IMR-90 (cell line): ENCODE data around the gene PPP1R9A. TPM values are rescaled to one million over a fixed set of nuclear protein-coding genes. Genes with fewer than 3 reads are reported as not detected.

ENCODE experiments used
- ATAC-seq: fragments of 200-7000 bp; cut with Tn5 transposase; 2 replicates; pipeline ENCODE4 v1.9.1; 2020; ENCODE audit warnings: low read depth, mild to moderate bottlenecking, moderate library complexity
- BruUV-seq: library from RNA; stranded (reverse); fragments of 400-500 nt; replicated peaks from 2 replicates; lab custom pipeline; 2021; lab: Mats Ljungman, UMichigan
- CTCF ChIA-PET: fragments of 300-600 bp; formaldehyde crosslinking; extraction: SDS; loops from one replicate; lab custom pipeline; 2021; ENCODE audit warnings: antibody characterized with exemption; lab: Yijun Ruan, JAX
- POLR2A ChIA-PET: fragments of 300-600 bp; sonication (Branson Sonifier 250); formaldehyde crosslinking; loops from one replicate; lab custom pipeline; 2022; ENCODE audit warnings: antibody characterized with exemption; ENCODE audit not compliant: unreplicated experiment; lab: Charles Lee
- DNase-seq: peaks from one replicate; pipeline ENCODE4 v3.0.0; 2013
- H2AFZ ChIP-seq: replicated peaks from 2 replicates; pipeline ENCODE3; 2013; ENCODE audit warnings: low read length, mild to moderate bottlenecking; ENCODE audit not compliant: poor library complexity
- H2AK5ac ChIP-seq: 2 replicates; pipeline ENCODE4 v1.6.1; 2013; ENCODE audit warnings: low read depth, low read length, inconsistent platforms
- H2AK9ac ChIP-seq: replicated peaks from 2 replicates; pipeline ENCODE3; 2013; ENCODE audit warnings: mild to moderate bottlenecking, low read depth, low read length, moderate library complexity; ENCODE audit not compliant: poor library complexity
- H2BK120ac ChIP-seq: 2 replicates; pipeline ENCODE4 v1.6.1; 2013; ENCODE audit warnings: low read depth, low read length, inconsistent platforms
- H2BK15ac ChIP-seq: 3 replicates; pipeline ENCODE4 v1.6.1; 2013; ENCODE audit warnings: low read depth, low read length, inconsistent platforms
- H2BK20ac ChIP-seq: 2 replicates; pipeline ENCODE4 v1.6.1; 2013; ENCODE audit warnings: low read depth, mild to moderate bottlenecking, inconsistent platforms, low read length, moderate library complexity
- H2BK5ac ChIP-seq: 2 replicates; pipeline ENCODE4 v1.6.1; 2013; ENCODE audit warnings: mild to moderate bottlenecking, low read depth, low read length, inconsistent platforms; ENCODE audit not compliant: poor library complexity, severe bottlenecking
- H3K14ac ChIP-seq: replicated peaks from 2 replicates; pipeline ENCODE4 v1.6.1; 2013; ENCODE audit warnings: low read depth, low read length, inconsistent platforms
- H3K18ac ChIP-seq: 2 replicates; pipeline ENCODE4 v1.6.1; 2013; ENCODE audit warnings: low read depth, low read length, control low read depth
- H3K23ac ChIP-seq: 2 replicates; pipeline ENCODE4 v1.6.1; 2013; ENCODE audit warnings: low read depth, low read length, inconsistent platforms
- H3K27ac ChIP-seq: 2 replicates; pipeline ENCODE4 v1.5.1; 2013; ENCODE audit warnings: mild to moderate bottlenecking, control low read depth, low read length; ENCODE audit not compliant: insufficient read depth
- H3K27me3 ChIP-seq: 2 replicates; pipeline ENCODE4 v1.6.1; 2013; ENCODE audit warnings: low read length; ENCODE audit not compliant: control insufficient read depth, insufficient read depth
- H3K36me3 ChIP-seq: 2 replicates; pipeline ENCODE4 v1.6.1; 2013; ENCODE audit warnings: low read length, mixed read lengths; ENCODE audit not compliant: control insufficient read depth, insufficient read depth
- H3K4ac ChIP-seq: 2 replicates; pipeline ENCODE4 v1.6.1; 2013; ENCODE audit warnings: low read depth, low read length, inconsistent platforms
- H3K4me1 ChIP-seq: 2 replicates; pipeline ENCODE4 v1.6.1; 2013; ENCODE audit warnings: low read length, mixed read lengths; ENCODE audit not compliant: control insufficient read depth, insufficient read depth
- H3K4me2 ChIP-seq: 2 replicates; pipeline ENCODE4 v1.6.1; 2013; ENCODE audit warnings: low read depth, mild to moderate bottlenecking, control low read depth, low read length, moderate library complexity
- H3K4me3 ChIP-seq: 2 replicates; pipeline ENCODE4 v1.5.1; 2013; ENCODE audit warnings: low read depth, mild to moderate bottlenecking, control low read depth, low read length, moderate library complexity; ENCODE audit not compliant: insufficient read depth
- H3K56ac ChIP-seq: 2 replicates; pipeline ENCODE4 v1.6.1; 2013; ENCODE audit warnings: low read length, inconsistent platforms; ENCODE audit not compliant: insufficient read depth; ENCODE audit errors: extremely low read depth
- H3K79me1 ChIP-seq, 2 experiments: 2 replicates each; pipeline ENCODE4 v1.6.1; 2013; ENCODE audit warnings: low read length in 2 of 2, inconsistent platforms in 1 of 2, low read depth in 1 of 2
- H3K9ac ChIP-seq: 2 replicates; pipeline ENCODE4 v1.6.1; 2013; ENCODE audit warnings: low read depth, low read length, control low read depth
- H3K9me1 ChIP-seq: 2 replicates; pipeline ENCODE4 v1.6.1; 2013; ENCODE audit warnings: low read length, inconsistent platforms; ENCODE audit not compliant: insufficient read depth
- H3K9me3 ChIP-seq: 2 replicates; pipeline ENCODE4 v1.6.1; 2013; ENCODE audit warnings: low read length; ENCODE audit not compliant: control insufficient read depth, insufficient read depth
- H4K20me1 ChIP-seq: 2 replicates; pipeline ENCODE4 v1.6.1; 2013; ENCODE audit warnings: low read length, inconsistent platforms; ENCODE audit not compliant: insufficient read depth
- H4K5ac ChIP-seq: 2 replicates; pipeline ENCODE4 v1.6.1; 2013; ENCODE audit warnings: mild to moderate bottlenecking, low read depth, low read length, control low read depth
- H4K8ac ChIP-seq, 2 experiments: 2 replicates each; pipeline ENCODE4 v1.6.1; 2013; ENCODE audit warnings: low read depth in 2 of 2, low read length in 2 of 2, control low read depth in 1 of 2, inconsistent platforms in 1 of 2
- H4K91ac ChIP-seq: 2 replicates; pipeline ENCODE4 v1.6.1; 2013; ENCODE audit warnings: low read depth, low read length, inconsistent platforms; ENCODE audit not compliant: insufficient read depth
- BHLHE40 ChIP-seq: fragments of 150-350 bp; IDR thresholded peaks from 2 replicates; pipeline ENCODE4 v1.6.1; 2016; ENCODE audit warnings: mild to moderate bottlenecking, low read depth, low read length
- CEBPB ChIP-seq: IDR thresholded peaks from 2 replicates; pipeline ENCODE4 v1.6.1; 2012; ENCODE audit warnings: low read depth, low read length, improper control_type of control experiment
- CHD1 ChIP-seq: IDR thresholded peaks from 2 replicates; pipeline ENCODE4 v1.6.1; 2012; ENCODE audit warnings: low read depth, low read length, improper control_type of control experiment
- CTCF ChIP-seq: conservative IDR thresholded peaks from 2 replicates; pipeline ENCODE4 v1.5.1; 2012; ENCODE audit warnings: mild to moderate bottlenecking, low read depth, low read length, improper control_type of control experiment
- MAFK ChIP-seq: IDR thresholded peaks from 2 replicates; pipeline ENCODE4 v1.6.1; 2012; ENCODE audit warnings: low read depth, low read length, improper control_type of control experiment
- MXI1 ChIP-seq: IDR thresholded peaks from 2 replicates; pipeline ENCODE4 v1.6.1; 2012; ENCODE audit warnings: low read depth, mild to moderate bottlenecking, low read length, moderate library complexity, borderline replicate concordance
- POLR2A ChIP-seq: IDR thresholded peaks from 2 replicates; pipeline ENCODE4 v1.6.1; 2012; ENCODE audit warnings: mild to moderate bottlenecking, low read depth, low read length
- RAD21 ChIP-seq: IDR thresholded peaks from 2 replicates; pipeline ENCODE4 v1.6.1; 2012; ENCODE audit warnings: low read length, improper control_type of control experiment
- WGBS, 2 experiments: methylation state at CpG; one replicate each; pipeline versions ENCODE4 v1.1.5 to v1.1.7; 2013; ENCODE audit warnings: missing lambda C conversion rate in 2 of 2; ENCODE audit not compliant: insufficient read length in 1 of 2; ENCODE audit errors: extremely low coverage in 2 of 2; 5-methylcytosine and 5-hydroxymethylcytosine counted together
- dilution Hi-C: fragments of 300-500 bp; cut with HindIII; formaldehyde crosslinking; loops from one replicate; pipeline ENCODE4 v1.14.3; 2018; ENCODE audit warnings: low sequenced_read_pairs; ENCODE audit not compliant: unreplicated experiment
- in situ Hi-C: fragments of 300-500 bp; cut with MboI; formaldehyde crosslinking; loops from 3 replicates; pipeline ENCODE4 v1.14.3; 2019; ENCODE audit warnings: low sequenced_read_pairs, inconsistent platforms, mixed read lengths
- intact Hi-C: fragments of 100-400 bp; cut with micrococcal nuclease; formaldehyde crosslinking; loops from 2 replicates; pipeline ENCODE4 v1.10.0; 2022
- polyA plus RNA-seq, 3 experiments: library from polyadenylated mRNA; depleted of rRNA; stranded (reverse); fragments of >200 nt; gene quantifications; 2 replicates each; pipeline ENCODE4 v1.2.3, GENCODE V29; 2012; ENCODE audit warnings: low replicate concordance in 1 of 3
- total RNA-seq: library from RNA; depleted of rRNA; stranded (reverse); fragments of >200 nt; gene quantifications from 2 replicates; pipeline ENCODE4 v1.2.3, GENCODE V29; 2012
- TF ChIP-seq, protein P1 (sequence below): fragments of 150-350 bp; IDR thresholded peaks from 2 replicates; pipeline ENCODE4 v1.6.1; 2017; ENCODE audit warnings: mild to moderate bottlenecking, antibody characterized with exemption, low read length, low read depth
- TF ChIP-seq, protein P2 (sequence below): fragments of 150-350 bp; IDR thresholded peaks from 2 replicates; pipeline ENCODE4 v1.6.1; 2016; ENCODE audit warnings: low read depth, mild to moderate bottlenecking, low read length, moderate library complexity, borderline replicate concordance

Gene PPP1R9A
- total and polyA plus RNA-seq, 2 of the 4 experiments (the other 2 are of a cell fraction) = not detected

GRCh38 chr7:95296456-95296855 lies 389.1 kb downstream of the PPP1R9A start:
- no peak for TF ChIP-seq CHD1
- TF ChIP-seq MXI1 = no peak
- TF ChIP-seq MAFK = no peak
- TF ChIP-seq, protein P1, sequence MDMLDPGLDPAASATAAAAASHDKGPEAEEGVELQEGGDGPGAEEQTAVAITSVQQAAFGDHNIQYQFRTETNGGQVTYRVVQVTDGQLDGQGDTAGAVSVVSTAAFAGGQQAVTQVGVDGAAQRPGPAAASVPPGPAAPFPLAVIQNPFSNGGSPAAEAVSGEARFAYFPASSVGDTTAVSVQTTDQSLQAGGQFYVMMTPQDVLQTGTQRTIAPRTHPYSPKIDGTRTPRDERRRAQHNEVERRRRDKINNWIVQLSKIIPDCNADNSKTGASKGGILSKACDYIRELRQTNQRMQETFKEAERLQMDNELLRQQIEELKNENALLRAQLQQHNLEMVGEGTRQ = no peak
- no peak for TF ChIP-seq BHLHE40
- TF ChIP-seq CEBPB = no peak
- TF ChIP-seq, protein P2, sequence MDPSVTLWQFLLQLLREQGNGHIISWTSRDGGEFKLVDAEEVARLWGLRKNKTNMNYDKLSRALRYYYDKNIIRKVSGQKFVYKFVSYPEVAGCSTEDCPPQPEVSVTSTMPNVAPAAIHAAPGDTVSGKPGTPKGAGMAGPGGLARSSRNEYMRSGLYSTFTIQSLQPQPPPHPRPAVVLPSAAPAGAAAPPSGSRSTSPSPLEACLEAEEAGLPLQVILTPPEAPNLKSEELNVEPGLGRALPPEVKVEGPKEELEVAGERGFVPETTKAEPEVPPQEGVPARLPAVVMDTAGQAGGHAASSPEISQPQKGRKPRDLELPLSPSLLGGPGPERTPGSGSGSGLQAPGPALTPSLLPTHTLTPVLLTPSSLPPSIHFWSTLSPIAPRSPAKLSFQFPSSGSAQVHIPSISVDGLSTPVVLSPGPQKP = no peak
- TF ChIP-seq RAD21 = no peak
- no peak for TF ChIP-seq CTCF
- TF ChIP-seq POLR2A = no peak
- intact Hi-C loops = no loop called here

More at GRCh38 chr7:95296456-95296855, 389.1 kb downstream of the PPP1R9A start:
- H2AK9ac ChIP-seq = no peak overlapping the region
- no peak overlapping the region for H3K14ac ChIP-seq
- no peak overlapping the region for H3K4ac ChIP-seq
- H3K9me1 ChIP-seq = no peaks in the 10 kb centered on the region
- no peak overlapping the region for H2BK15ac ChIP-seq
- no peaks in the 10 kb centered on the region for H3K36me3 ChIP-seq
- no peak overlapping the region for H2BK20ac ChIP-seq
- H3K4me1 ChIP-seq = no peaks in the 10 kb centered on the region
- no peak overlapping the region for H3K27ac ChIP-seq
- DNase-seq (no peak), ATAC-seq (no peak)
- H3K4me3 ChIP-seq = no peak overlapping the region
- in situ Hi-C loops (no loop called here), dilution Hi-C loops (no loop called here)
- H3K23ac ChIP-seq = no peak overlapping the region
- H3K4me2 ChIP-seq = no peak overlapping the region
- H4K5ac ChIP-seq = no peak overlapping the region
- no peak overlapping the region for H3K9ac ChIP-seq
- ChIA-PET POLR2A (no interaction called here), CTCF (interaction anchor here (0.5 kb wide), 1 partner anchor 147 kb away, joined by 3 read pairs; no protein-coding TSS in a partner anchor)
- no peaks in the 10 kb centered on the region for H3K9me3 ChIP-seq
- no peaks in the 10 kb centered on the region for H3K79me1 ChIP-seq
- WGBS, 2 experiments = no CpG with 5 or more reads among the region's 6 CpGs
- H2AK5ac ChIP-seq = no peak overlapping the region
- no peak overlapping the region for H3K18ac ChIP-seq
- no peak overlapping the region for H4K91ac ChIP-seq
- no peak overlapping the region for H4K8ac ChIP-seq
- H3K27me3 ChIP-seq = no peaks in the 10 kb centered on the region
- no TSS peak for BruUV-seq
- H2BK120ac ChIP-seq = no peak overlapping the region
- H2BK5ac ChIP-seq = no peak overlapping the region
- H4K20me1 ChIP-seq = no peaks in the 10 kb centered on the region
- H3K56ac ChIP-seq = no peak overlapping the region
- H2AFZ ChIP-seq = no peak overlapping the region
